SK-N-SH (cell line): Measurements from ENCODE around the gene APBA2. TPM values are rescaled to one million over a fixed set of nuclear protein-coding genes. Genes with fewer than 3 reads are reported as not detected.

Source experiments
- CTCF ChIA-PET: fragments of 300-600, 350-600 bp; formaldehyde crosslinking; extraction: SDS; loops from one replicate; lab custom pipeline; 2021; lab: Yijun Ruan, JAX
- POLR2A ChIA-PET: fragments of 350-600 bp; sonication (Branson Sonifier 250); formaldehyde crosslinking; extraction: SDS; loops from one replicate; lab custom pipeline; 2020; ENCODE audit warnings: antibody characterized with exemption, inconsistent platforms; lab: Yijun Ruan, JAX
- DNase-seq: peaks from one replicate; pipeline ENCODE4 v3.0.0; 2012
- H2AFZ ChIP-seq: fragments of 200-600 bp; sonication (generic); 2 replicates; pipeline ENCODE4 v1.8.1; 2016; ENCODE audit warnings: antibody characterized with exemption, mild to moderate bottlenecking, low read depth
- H3F3A ChIP-seq: fragments of 200-600 bp; sonication (generic); replicated peaks from 2 replicates; pipeline ENCODE3; 2016; ENCODE audit warnings: antibody characterized with exemption, mild to moderate bottlenecking; ENCODE audit not compliant: insufficient read depth
- H3K27ac ChIP-seq, 2 experiments: fragments of 200-500 bp in 1 of 2; fragments of 200-600 bp in 1 of 2; sonication (Bioruptor generic) in 1 of 2; sonication (generic), shearing (Covaris generic) in 1 of 2; 2 replicates each; pipeline versions ENCODE4 v1.5.1 to v1.6.1; 2014 to 2016; ENCODE audit warnings: low read depth in 2 of 2, inconsistent platforms in 1 of 2, low read length in 1 of 2, mild to moderate bottlenecking in 1 of 2, mixed read lengths in 1 of 2
- H3K27me3 ChIP-seq: fragments of 200-600 bp; sonication (generic), shearing (Covaris generic); 2 replicates; pipeline ENCODE4 v1.6.1; 2016; ENCODE audit warnings: mixed run types; ENCODE audit not compliant: insufficient read depth
- H3K36me3 ChIP-seq, 2 experiments: fragments of 200-500 bp in 1 of 2; fragments of 200-600 bp in 1 of 2; sonication (Bioruptor generic) in 1 of 2; sonication (generic) in 1 of 2; replicated peaks in 1 of 2; 2 replicates each; pipeline versions ENCODE3 to v1.5.1; 2014 to 2016; ENCODE audit warnings: low read length in 1 of 2, mild to moderate bottlenecking in 1 of 2; ENCODE audit not compliant: insufficient read depth in 2 of 2, control insufficient read depth in 1 of 2
- H3K4me1 ChIP-seq, 2 experiments: fragments of 200-500 bp in 1 of 2; fragments of 200-600 bp in 1 of 2; sonication (Bioruptor generic) in 1 of 2; sonication (generic), shearing (Covaris generic) in 1 of 2; 2 replicates each; pipeline versions ENCODE4 v1.5.1 to v1.6.1; 2014 to 2016; ENCODE audit warnings: low read depth in 1 of 2, low read length in 1 of 2, mixed run types in 1 of 2; ENCODE audit not compliant: insufficient read depth in 2 of 2, control insufficient read depth in 1 of 2
- H3K4me2 ChIP-seq: fragments of 200-600 bp; sonication (generic), shearing (Covaris generic); 2 replicates; pipeline ENCODE4 v1.6.1; 2017; ENCODE audit warnings: mixed run types
- H3K4me3 ChIP-seq, 2 experiments: fragments of 200-500 bp in 1 of 2; fragments of 200-600 bp in 1 of 2; sonication (Bioruptor generic) in 1 of 2; sonication (generic), shearing (Covaris generic) in 1 of 2; 2 replicates each; pipeline versions ENCODE4 v1.5.1 to v1.8.1; 2014 to 2016; ENCODE audit warnings: low read depth in 2 of 2, inconsistent platforms in 1 of 2, low read length in 1 of 2, mild to moderate bottlenecking in 1 of 2, mixed read lengths in 1 of 2, moderate library complexity in 1 of 2
- H3K79me2 ChIP-seq: fragments of 200-600 bp; sonication (generic); 2 replicates; pipeline ENCODE4 v1.8.1; 2017; ENCODE audit warnings: mild to moderate bottlenecking; ENCODE audit not compliant: insufficient read depth
- H3K9ac ChIP-seq: fragments of 200-600 bp; sonication (generic); 2 replicates; pipeline ENCODE4 v1.6.1; 2017; ENCODE audit warnings: mixed run types
- H3K9me2 ChIP-seq: fragments of 200-600 bp; sonication (generic); 2 replicates; pipeline ENCODE4 v1.6.1; 2017; ENCODE audit warnings: mixed run types
- H3K9me3 ChIP-seq: fragments of 200-600 bp; sonication (generic); 2 replicates; pipeline ENCODE4 v1.6.1; 2017; ENCODE audit warnings: mixed run types, mild to moderate bottlenecking, moderate library complexity
- H4K20me1 ChIP-seq: fragments of 200-600 bp; sonication (generic); 2 replicates; pipeline ENCODE4 v1.6.1; 2017; ENCODE audit warnings: mild to moderate bottlenecking, mixed run types; ENCODE audit not compliant: insufficient read depth
- CHD2 ChIP-seq: fragments of 150-350 bp; IDR thresholded peaks from 2 replicates; pipeline ENCODE4 v1.6.1; 2018; ENCODE audit warnings: low read length; ENCODE audit not compliant: partially characterized antibody
- ELF1 ChIP-seq: IDR thresholded peaks from 2 replicates; pipeline ENCODE4 v1.4.0; 2012
- EP300 ChIP-seq, 2 experiments: IDR thresholded peaks; 2 replicates each; pipeline versions ENCODE4 v1.4.0 to v1.6.1; 2012; ENCODE audit warnings: borderline replicate concordance in 1 of 2, low read depth in 1 of 2, low read length in 1 of 2
- EZH2phosphoT487 ChIP-seq: fragments of 200-600 bp; sonication (generic); IDR thresholded peaks from 2 replicates; pipeline ENCODE4 v1.6.1; 2017; ENCODE audit warnings: low read depth, mixed run types, mild to moderate bottlenecking, antibody characterized with exemption, moderate library complexity, borderline replicate concordance
- FOSL2 ChIP-seq: IDR thresholded peaks from 2 replicates; pipeline ENCODE4 v1.4.0; 2012; ENCODE audit warnings: low read depth, mild to moderate bottlenecking, moderate library complexity, borderline replicate concordance
- JUND ChIP-seq: IDR thresholded peaks from 2 replicates; pipeline ENCODE4 v1.4.0; 2012
- MEF2A ChIP-seq: IDR thresholded peaks from 2 replicates; pipeline ENCODE4 v1.4.0; 2012; ENCODE audit warnings: low read depth, borderline replicate concordance
- MXI1 ChIP-seq: IDR thresholded peaks from 2 replicates; pipeline ENCODE4 v1.6.1; 2012; ENCODE audit warnings: mild to moderate bottlenecking, low read depth, low read length, improper control_type of control experiment
- NFIC ChIP-seq: IDR thresholded peaks from 2 replicates; pipeline ENCODE4 v1.4.0; 2012; ENCODE audit warnings: borderline replicate concordance
- NRF1 ChIP-seq: IDR thresholded peaks from 2 replicates; pipeline ENCODE4 v1.6.1; 2012; ENCODE audit warnings: low read depth, mild to moderate bottlenecking, low read length
- RCOR1 ChIP-seq: fragments of 150-350 bp; IDR thresholded peaks from 2 replicates; pipeline ENCODE4 v1.6.1; 2017; ENCODE audit warnings: antibody characterized with exemption, low read length
- SIN3A ChIP-seq: IDR thresholded peaks from 2 replicates; pipeline ENCODE4 v1.6.1; 2012; ENCODE audit warnings: low read depth, mild to moderate bottlenecking, low read length, moderate library complexity, borderline replicate concordance
- TCF12 ChIP-seq: IDR thresholded peaks from 2 replicates; pipeline ENCODE4 v1.4.0; 2012
- YY1 ChIP-seq: IDR thresholded peaks from 2 replicates; pipeline ENCODE4 v1.4.0; 2012; ENCODE audit warnings: low read depth, mild to moderate bottlenecking
- WGBS: methylation state at CpG from one replicate; pipeline ENCODE4 v1.1.6; 2017; ENCODE audit warnings: low lambda C conversion rate; 5-methylcytosine and 5-hydroxymethylcytosine counted together
- polyA plus RNA-seq, 3 experiments: library from polyadenylated mRNA; depleted of rRNA; stranded (reverse); fragments of >200 nt; gene quantifications; 2 replicates each; pipeline ENCODE4 v1.2.3, GENCODE V29; 2012
- TF ChIP-seq, protein P1 (sequence below): IDR thresholded peaks from 2 replicates; pipeline ENCODE4 v1.4.0; 2012; ENCODE audit warnings: low read depth, borderline replicate concordance
- TF ChIP-seq, protein P2 (sequence below): IDR thresholded peaks from 2 replicates; pipeline ENCODE4; 2012
- TF ChIP-seq, protein P3 (sequence below): fragments of 150-350 bp; IDR thresholded peaks from 2 replicates; pipeline ENCODE4 v1.6.1; 2016; ENCODE audit warnings: mild to moderate bottlenecking, low read depth, low read length
- TF ChIP-seq, protein P4 (sequence below): fragments of 200-600 bp; sonication (generic); IDR thresholded peaks from 2 replicates; pipeline ENCODE4 v1.6.1; 2017; ENCODE audit warnings: antibody characterized with exemption, mild to moderate bottlenecking, moderate library complexity
- TF ChIP-seq, protein P5 (sequence below): IDR thresholded peaks from 2 replicates; pipeline ENCODE4 v1.6.1; 2012; ENCODE audit warnings: mild to moderate bottlenecking, low read depth, low read length, moderate library complexity

The APBA2 gene
- polyA plus RNA-seq, 1 of the 3 experiments (the other 2 are of a cell fraction) = 12.7 TPM

DNA sequence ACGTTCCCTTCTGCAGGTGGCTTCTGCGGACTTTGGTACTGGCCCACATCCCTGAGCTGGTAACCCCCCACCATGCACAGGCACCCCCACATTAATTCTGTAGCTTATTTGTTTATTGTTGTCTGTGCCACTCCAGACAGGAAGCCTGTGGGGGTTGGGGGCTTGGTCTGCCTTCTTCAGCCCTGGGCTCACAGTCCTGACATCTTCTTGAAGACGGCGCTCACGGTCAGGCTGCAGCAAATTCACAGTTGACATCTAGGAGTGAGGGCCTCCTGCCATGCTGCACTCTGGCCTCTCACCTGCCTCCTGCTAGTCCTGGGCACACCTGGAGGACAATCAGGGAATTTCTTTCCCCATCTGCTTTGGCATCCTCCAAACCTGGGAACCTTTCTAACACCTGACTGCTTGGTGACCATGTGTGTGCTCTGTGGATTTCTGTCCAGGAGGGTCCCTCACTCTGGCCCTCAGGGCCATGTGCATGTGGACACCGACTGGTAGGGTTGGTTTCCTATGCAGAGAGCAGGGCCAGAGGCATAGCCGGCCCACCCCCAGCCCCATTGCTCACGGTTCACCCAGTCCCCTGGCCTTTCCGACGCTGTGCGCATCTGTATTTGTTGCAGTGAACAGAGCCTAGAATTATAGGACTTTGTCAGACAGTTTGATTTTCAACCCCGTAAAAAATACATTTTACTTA, 68.8 kb downstream of the APBA2 start:
- no peaks in the 10 kb centered on the region for H4K20me1 ChIP-seq
- H3K4me3 ChIP-seq = no peak overlapping the region
- peaks cover 6 to 38% of the 10 kb centered on the region in 2 experiments; a peak in 3 of 4 replicates for H3K4me1 ChIP-seq
- H3K9ac ChIP-seq = no peak overlapping the region
- H3K9me3 ChIP-seq = no peaks in the 10 kb centered on the region
- POLR2A ChIA-PET = interaction anchor here (1.0 kb wide), 1 partner anchor 69 kb away, joined by 3 read pairs; the partner anchor contains the start of gene APBA2
- no peaks in the 10 kb centered on the region for H3F3A ChIP-seq
- TF ChIP-seq SIN3A (no peak), JUND (no peak), EP300 (IDR thresholded peaks at IDR 0.05; ENCODE audit: borderline replicate concordance in 1 of 2, low read depth in 1 of 2, low read length in 1 of 2) (no peak), TCF12 (no peak), YY1 (no peak), RCOR1 (no peak), NFIC (no peak), NRF1 (no peak), EZH2phosphoT487 (no peak), FOSL2 (no peak), MXI1 (no peak), ELF1 (no peak), CHD2 (no peak), MEF2A (no peak)
- TF ChIP-seq, protein P1, sequence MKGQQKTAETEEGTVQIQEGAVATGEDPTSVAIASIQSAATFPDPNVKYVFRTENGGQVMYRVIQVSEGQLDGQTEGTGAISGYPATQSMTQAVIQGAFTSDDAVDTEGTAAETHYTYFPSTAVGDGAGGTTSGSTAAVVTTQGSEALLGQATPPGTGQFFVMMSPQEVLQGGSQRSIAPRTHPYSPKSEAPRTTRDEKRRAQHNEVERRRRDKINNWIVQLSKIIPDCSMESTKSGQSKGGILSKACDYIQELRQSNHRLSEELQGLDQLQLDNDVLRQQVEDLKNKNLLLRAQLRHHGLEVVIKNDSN = no peak
- TF ChIP-seq, protein P2, sequence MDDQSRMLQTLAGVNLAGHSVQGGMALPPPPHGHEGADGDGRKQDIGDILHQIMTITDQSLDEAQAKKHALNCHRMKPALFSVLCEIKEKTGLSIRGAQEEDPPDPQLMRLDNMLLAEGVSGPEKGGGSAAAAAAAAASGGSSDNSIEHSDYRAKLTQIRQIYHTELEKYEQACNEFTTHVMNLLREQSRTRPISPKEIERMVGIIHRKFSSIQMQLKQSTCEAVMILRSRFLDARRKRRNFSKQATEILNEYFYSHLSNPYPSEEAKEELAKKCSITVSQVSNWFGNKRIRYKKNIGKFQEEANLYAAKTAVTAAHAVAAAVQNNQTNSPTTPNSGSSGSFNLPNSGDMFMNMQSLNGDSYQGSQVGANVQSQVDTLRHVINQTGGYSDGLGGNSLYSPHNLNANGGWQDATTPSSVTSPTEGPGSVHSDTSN = no peak
- TF ChIP-seq, protein P3, sequence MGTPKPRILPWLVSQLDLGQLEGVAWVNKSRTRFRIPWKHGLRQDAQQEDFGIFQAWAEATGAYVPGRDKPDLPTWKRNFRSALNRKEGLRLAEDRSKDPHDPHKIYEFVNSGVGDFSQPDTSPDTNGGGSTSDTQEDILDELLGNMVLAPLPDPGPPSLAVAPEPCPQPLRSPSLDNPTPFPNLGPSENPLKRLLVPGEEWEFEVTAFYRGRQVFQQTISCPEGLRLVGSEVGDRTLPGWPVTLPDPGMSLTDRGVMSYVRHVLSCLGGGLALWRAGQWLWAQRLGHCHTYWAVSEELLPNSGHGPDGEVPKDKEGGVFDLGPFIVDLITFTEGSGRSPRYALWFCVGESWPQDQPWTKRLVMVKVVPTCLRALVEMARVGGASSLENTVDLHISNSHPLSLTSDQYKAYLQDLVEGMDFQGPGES = no peak
- TF ChIP-seq, protein P4, sequence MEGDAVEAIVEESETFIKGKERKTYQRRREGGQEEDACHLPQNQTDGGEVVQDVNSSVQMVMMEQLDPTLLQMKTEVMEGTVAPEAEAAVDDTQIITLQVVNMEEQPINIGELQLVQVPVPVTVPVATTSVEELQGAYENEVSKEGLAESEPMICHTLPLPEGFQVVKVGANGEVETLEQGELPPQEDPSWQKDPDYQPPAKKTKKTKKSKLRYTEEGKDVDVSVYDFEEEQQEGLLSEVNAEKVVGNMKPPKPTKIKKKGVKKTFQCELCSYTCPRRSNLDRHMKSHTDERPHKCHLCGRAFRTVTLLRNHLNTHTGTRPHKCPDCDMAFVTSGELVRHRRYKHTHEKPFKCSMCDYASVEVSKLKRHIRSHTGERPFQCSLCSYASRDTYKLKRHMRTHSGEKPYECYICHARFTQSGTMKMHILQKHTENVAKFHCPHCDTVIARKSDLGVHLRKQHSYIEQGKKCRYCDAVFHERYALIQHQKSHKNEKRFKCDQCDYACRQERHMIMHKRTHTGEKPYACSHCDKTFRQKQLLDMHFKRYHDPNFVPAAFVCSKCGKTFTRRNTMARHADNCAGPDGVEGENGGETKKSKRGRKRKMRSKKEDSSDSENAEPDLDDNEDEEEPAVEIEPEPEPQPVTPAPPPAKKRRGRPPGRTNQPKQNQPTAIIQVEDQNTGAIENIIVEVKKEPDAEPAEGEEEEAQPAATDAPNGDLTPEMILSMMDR = no peak
- TF ChIP-seq, protein P5, sequence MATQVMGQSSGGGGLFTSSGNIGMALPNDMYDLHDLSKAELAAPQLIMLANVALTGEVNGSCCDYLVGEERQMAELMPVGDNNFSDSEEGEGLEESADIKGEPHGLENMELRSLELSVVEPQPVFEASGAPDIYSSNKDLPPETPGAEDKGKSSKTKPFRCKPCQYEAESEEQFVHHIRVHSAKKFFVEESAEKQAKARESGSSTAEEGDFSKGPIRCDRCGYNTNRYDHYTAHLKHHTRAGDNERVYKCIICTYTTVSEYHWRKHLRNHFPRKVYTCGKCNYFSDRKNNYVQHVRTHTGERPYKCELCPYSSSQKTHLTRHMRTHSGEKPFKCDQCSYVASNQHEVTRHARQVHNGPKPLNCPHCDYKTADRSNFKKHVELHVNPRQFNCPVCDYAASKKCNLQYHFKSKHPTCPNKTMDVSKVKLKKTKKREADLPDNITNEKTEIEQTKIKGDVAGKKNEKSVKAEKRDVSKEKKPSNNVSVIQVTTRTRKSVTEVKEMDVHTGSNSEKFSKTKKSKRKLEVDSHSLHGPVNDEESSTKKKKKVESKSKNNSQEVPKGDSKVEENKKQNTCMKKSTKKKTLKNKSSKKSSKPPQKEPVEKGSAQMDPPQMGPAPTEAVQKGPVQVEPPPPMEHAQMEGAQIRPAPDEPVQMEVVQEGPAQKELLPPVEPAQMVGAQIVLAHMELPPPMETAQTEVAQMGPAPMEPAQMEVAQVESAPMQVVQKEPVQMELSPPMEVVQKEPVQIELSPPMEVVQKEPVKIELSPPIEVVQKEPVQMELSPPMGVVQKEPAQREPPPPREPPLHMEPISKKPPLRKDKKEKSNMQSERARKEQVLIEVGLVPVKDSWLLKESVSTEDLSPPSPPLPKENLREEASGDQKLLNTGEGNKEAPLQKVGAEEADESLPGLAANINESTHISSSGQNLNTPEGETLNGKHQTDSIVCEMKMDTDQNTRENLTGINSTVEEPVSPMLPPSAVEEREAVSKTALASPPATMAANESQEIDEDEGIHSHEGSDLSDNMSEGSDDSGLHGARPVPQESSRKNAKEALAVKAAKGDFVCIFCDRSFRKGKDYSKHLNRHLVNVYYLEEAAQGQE = no peak
- TF ChIP-seq, all 33 proteins: peak for 0
- 74% methylated on average over 8 of the region's 12 CpGs for WGBS
- DNase-seq = no peak
- no peaks in the 10 kb centered on the region for H3K27me3 ChIP-seq
- H2AFZ ChIP-seq = no peak overlapping the region
- H3K27ac ChIP-seq = peak overlapping the region in 1 of 2 experiments; percentile 47; a peak in 1 of 4 replicates
- H3K4me2 ChIP-seq = peak overlapping the region; percentile 54
- no peaks in the 10 kb centered on the region for H3K9me2 ChIP-seq
- no peaks in the 10 kb centered on the region for H3K79me2 ChIP-seq
- CTCF ChIA-PET = interaction anchor here (0.8 to 2.1 kb wide), 3 partner anchors 16 to 136 kb away, joined by 3 to 7 read pairs (median 4); no protein-coding TSS in a partner anchor
- H3K36me3 ChIP-seq = no peaks in the 10 kb centered on the region
